DND-41 (cell line): Measurements from ENCODE around the gene EFL1.
A peak's percentile ranks its signal among the peaks of the same experiment; 100 is the strongest.

Source experiments
- ATAC-seq: fragments of 200-7000 bp; cut with Tn5 transposase; 3 replicates; pipeline ENCODE4 v1.9.1; 2021; ENCODE audit warnings: low read depth; ENCODE audit not compliant: insufficient read depth
- DNase-seq: peaks from one replicate; pipeline ENCODE4 v3.0.0-alpha.2; 2020
- H2AFZ ChIP-seq: 2 replicates; pipeline ENCODE4 v1.6.0; 2012; ENCODE audit warnings: low read depth, low read length
- H3K27ac ChIP-seq: 2 replicates; pipeline ENCODE4 v1.5.1; 2012; ENCODE audit warnings: low read length, inconsistent platforms
- H3K27me3 ChIP-seq: fragments of 200-600 bp; sonication (generic); 2 replicates; pipeline ENCODE4 v1.6.0; 2012; ENCODE audit warnings: low read length, mild to moderate bottlenecking, inconsistent platforms; ENCODE audit not compliant: insufficient read depth, poor library complexity
- H3K36me3 ChIP-seq: 2 replicates; pipeline ENCODE4 v1.5.1; 2012; ENCODE audit warnings: low read length, inconsistent platforms; ENCODE audit not compliant: insufficient read depth
- H3K4me1 ChIP-seq: 2 replicates; pipeline ENCODE4 v1.5.1; 2012; ENCODE audit warnings: mild to moderate bottlenecking, low read length; ENCODE audit not compliant: insufficient read depth
- H3K4me2 ChIP-seq: 2 replicates; pipeline ENCODE4 v1.6.0; 2012; ENCODE audit warnings: mild to moderate bottlenecking, moderate library complexity, low read length, inconsistent platforms; ENCODE audit not compliant: insufficient read depth
- H3K4me3 ChIP-seq, 2 experiments: fragments of 200-600 bp in 1 of 2; shearing (Covaris generic) in 1 of 2; 2 replicates each; pipeline ENCODE4 v1.5.1; 2012 to 2016; ENCODE audit warnings: inconsistent platforms in 2 of 2, low read length in 2 of 2, mild to moderate bottlenecking in 2 of 2, low read depth in 1 of 2, moderate library complexity in 1 of 2
- H3K79me2 ChIP-seq: 2 replicates; pipeline ENCODE4 v1.6.0; 2012; ENCODE audit warnings: low read length, inconsistent platforms; ENCODE audit not compliant: insufficient read depth
- H3K9ac ChIP-seq: 2 replicates; pipeline ENCODE4 v1.6.0; 2012; ENCODE audit warnings: low read depth, mild to moderate bottlenecking, inconsistent platforms, low read length, moderate library complexity
- H3K9me3 ChIP-seq: 2 replicates; pipeline ENCODE4 v1.5.1; 2012; ENCODE audit warnings: low read length, moderate library complexity, mild to moderate bottlenecking, inconsistent platforms; ENCODE audit not compliant: insufficient read depth, severe bottlenecking
- H4K20me1 ChIP-seq: 2 replicates; pipeline ENCODE4 v1.6.0; 2012; ENCODE audit warnings: low read length; ENCODE audit not compliant: insufficient read depth
- EZH2 ChIP-seq: IDR thresholded peaks from 3 replicates; pipeline ENCODE4 v1.6.1; 2012; ENCODE audit warnings: borderline replicate concordance, low read depth, mild to moderate bottlenecking, moderate library complexity, low read length, inconsistent platforms; ENCODE audit not compliant: severe bottlenecking
- TF ChIP-seq, protein P1 (sequence below): IDR thresholded peaks from 2 replicates; pipeline ENCODE4 v1.5.1; 2012; ENCODE audit warnings: borderline replicate concordance, low read length, moderate library complexity, mild to moderate bottlenecking; ENCODE audit not compliant: poor library complexity, severe bottlenecking; ENCODE audit errors: extremely low read depth

Gene EFL1

GRCh38 chr15:82111918-82112317 lies 150.6 kb downstream of the EFL1 start:
- Histone ChIP-seq H3K36me3 (no peaks in the 10 kb centered on the region), H3K27me3 (no peaks in the 10 kb centered on the region), H3K9me3 (no peaks in the 10 kb centered on the region), H2AFZ (no peak overlapping the region), H3K4me2 (no peak overlapping the region), H3K79me2 (no peaks in the 10 kb centered on the region), H3K4me3 (no peak overlapping the region), H3K27ac (no peak overlapping the region), H4K20me1 (no peaks in the 10 kb centered on the region), H3K9ac (no peak overlapping the region), H3K4me1 (no peaks in the 10 kb centered on the region)
- DNase-seq (no peak), ATAC-seq (no peak)
- TF ChIP-seq, protein P1, sequence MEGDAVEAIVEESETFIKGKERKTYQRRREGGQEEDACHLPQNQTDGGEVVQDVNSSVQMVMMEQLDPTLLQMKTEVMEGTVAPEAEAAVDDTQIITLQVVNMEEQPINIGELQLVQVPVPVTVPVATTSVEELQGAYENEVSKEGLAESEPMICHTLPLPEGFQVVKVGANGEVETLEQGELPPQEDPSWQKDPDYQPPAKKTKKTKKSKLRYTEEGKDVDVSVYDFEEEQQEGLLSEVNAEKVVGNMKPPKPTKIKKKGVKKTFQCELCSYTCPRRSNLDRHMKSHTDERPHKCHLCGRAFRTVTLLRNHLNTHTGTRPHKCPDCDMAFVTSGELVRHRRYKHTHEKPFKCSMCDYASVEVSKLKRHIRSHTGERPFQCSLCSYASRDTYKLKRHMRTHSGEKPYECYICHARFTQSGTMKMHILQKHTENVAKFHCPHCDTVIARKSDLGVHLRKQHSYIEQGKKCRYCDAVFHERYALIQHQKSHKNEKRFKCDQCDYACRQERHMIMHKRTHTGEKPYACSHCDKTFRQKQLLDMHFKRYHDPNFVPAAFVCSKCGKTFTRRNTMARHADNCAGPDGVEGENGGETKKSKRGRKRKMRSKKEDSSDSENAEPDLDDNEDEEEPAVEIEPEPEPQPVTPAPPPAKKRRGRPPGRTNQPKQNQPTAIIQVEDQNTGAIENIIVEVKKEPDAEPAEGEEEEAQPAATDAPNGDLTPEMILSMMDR, result no peak
- TF ChIP-seq EZH2, result no peak

DNA sequence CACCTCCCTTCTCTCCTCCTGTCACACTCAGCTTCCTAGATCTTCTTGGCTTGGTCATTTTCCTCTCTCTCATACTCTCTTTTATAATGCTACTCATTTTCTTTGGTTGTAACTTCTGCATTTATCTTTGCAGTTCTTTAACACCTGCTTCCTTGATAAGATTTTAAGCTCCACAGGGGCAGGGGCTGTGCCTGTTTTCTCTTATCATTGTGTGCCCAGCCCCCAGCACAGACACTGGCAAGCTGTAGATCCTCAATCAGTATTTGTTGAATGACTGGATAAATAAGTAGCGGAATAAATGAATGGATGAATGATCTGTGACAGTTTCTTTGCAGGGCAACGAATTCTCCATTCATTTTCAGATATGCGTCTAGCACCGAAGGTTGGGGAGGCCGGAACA lies 152.4 kb downstream of the EFL1 start:
- Histone ChIP-seq H3K27me3 (no peaks in the 10 kb centered on the region), H3K4me1 (no peaks in the 10 kb centered on the region), H3K27ac (no peak overlapping the region), H3K79me2 (no peaks in the 10 kb centered on the region), H3K4me3 (no peak overlapping the region), H3K4me2 (no peak overlapping the region), H2AFZ (no peak overlapping the region), H4K20me1 (no peaks in the 10 kb centered on the region), H3K36me3 (no peaks in the 10 kb centered on the region), H3K9ac (no peak overlapping the region), H3K9me3 (no peaks in the 10 kb centered on the region)
- DNase-seq (no peak), ATAC-seq (no peak)
- TF ChIP-seq, protein P1, result no peak
- no peak for TF ChIP-seq EZH2

DNA sequence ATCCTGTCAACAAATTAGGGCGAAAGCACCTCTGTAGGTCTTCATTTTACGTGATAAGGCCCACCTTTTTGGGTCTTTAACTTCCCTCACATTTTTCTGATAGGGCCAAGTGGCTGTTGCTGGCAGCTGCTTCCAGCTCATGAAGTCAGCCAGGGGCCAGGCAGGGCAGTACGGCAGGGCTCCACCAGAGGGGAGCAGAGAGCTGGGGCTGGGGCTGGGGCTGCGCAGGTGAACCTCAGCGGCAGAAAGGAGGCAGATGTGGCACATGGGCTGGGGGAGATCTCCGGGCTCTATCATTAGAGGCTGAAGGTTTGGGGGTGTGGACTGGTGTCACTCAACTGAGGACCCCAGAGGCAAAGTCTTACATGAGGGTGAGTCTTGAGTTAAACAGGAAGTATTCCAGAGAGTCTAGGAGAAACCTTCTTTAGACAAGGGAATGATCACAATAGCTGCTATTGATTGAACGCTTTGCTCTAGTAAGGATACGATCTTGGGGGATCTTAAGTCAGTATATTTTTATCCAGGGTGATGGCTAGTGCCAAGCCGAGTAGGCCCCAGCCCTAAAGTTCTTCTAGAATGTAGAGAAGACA lies 153.9 kb downstream of the EFL1 start:
- Histone ChIP-seq H3K4me2 (no peak overlapping the region), H3K79me2 (no peaks in the 10 kb centered on the region), H2AFZ (no peak overlapping the region), H3K4me1 (no peaks in the 10 kb centered on the region), H3K9ac (no peak overlapping the region), H3K27ac (no peak overlapping the region), H3K27me3 (no peaks in the 10 kb centered on the region), H3K4me3 (no peak overlapping the region), H3K9me3 (no peaks in the 10 kb centered on the region), H3K36me3 (no peaks in the 10 kb centered on the region), H4K20me1 (no peaks in the 10 kb centered on the region)
- ATAC-seq (peak; percentile 93), DNase-seq (peak; percentile 63)
- TF ChIP-seq, protein P1, result peak; percentile 78
- no peak for TF ChIP-seq EZH2
